A549 treated with AZD9567 at 1 μM for 4 hours (cell line): ENCODE results near the gene FBP1. TPM values are rescaled to one million over a fixed set of nuclear protein-coding genes. Genes with fewer than 3 reads are reported as not detected.

ENCODE experiments used
- total RNA-seq: library from RNA; stranded (reverse); fragments of 200-300 nt; extraction: Qiagen RNA extraction; gene quantifications from 5 replicates; pipeline ENCODE4 v1.2.3, GENCODE V29; 2022; ENCODE audit not compliant: insufficient read depth

FBP1 gene
- total RNA-seq: 0.07 TPM in 1 of 5 replicates, not detected in the others

DNA sequence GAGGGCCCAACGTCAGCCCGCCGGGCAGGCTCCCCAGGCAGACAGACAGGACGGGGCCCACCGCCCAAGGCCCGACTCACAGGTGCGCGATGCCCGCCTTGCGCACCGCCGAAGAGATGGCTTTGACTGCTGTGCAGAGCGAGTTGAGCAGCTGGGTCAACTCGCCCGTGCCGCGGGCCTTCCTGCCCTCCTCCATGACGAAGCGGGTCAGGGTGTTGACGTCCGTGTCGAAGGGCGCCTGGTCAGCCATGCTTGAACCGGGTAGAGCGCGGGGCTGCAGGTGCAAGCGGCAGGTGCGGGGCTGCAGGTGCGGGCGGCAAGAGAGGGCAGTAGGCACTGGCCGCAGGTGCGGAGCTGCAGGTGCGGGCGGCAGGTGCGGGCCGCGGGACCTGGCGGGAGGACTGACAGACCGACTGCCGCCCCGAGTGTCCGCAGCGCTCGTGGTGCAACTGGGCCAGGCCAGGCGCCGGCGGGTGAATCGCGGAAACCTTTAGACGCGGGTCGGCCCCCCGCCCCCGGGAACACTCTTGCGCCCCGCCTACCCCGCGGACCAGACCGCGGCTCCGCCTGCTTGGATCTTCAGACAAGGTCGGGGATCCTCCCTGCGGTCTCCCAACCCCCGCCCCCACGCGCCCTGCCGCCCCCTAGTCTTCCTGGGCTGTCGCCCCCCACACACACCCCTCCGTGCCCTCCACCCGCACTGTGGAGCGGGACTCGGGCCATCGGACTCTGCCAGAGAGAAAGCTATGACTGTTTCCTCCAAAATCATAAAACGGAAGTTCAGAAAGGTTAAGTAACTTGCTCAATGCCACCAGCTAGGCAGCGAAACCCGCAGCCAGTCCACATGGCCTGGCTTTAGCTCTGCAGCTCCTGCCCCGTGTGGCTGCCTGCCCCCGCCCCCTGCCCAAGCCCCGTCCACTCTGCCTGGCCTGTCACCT, at the start of gene FBP1:
TSS of gene FBP1 (minus strand) at position 458 of the 938 bp plus-strand sequence. CDS start at position 250, 208 bp downstream.

DNA sequence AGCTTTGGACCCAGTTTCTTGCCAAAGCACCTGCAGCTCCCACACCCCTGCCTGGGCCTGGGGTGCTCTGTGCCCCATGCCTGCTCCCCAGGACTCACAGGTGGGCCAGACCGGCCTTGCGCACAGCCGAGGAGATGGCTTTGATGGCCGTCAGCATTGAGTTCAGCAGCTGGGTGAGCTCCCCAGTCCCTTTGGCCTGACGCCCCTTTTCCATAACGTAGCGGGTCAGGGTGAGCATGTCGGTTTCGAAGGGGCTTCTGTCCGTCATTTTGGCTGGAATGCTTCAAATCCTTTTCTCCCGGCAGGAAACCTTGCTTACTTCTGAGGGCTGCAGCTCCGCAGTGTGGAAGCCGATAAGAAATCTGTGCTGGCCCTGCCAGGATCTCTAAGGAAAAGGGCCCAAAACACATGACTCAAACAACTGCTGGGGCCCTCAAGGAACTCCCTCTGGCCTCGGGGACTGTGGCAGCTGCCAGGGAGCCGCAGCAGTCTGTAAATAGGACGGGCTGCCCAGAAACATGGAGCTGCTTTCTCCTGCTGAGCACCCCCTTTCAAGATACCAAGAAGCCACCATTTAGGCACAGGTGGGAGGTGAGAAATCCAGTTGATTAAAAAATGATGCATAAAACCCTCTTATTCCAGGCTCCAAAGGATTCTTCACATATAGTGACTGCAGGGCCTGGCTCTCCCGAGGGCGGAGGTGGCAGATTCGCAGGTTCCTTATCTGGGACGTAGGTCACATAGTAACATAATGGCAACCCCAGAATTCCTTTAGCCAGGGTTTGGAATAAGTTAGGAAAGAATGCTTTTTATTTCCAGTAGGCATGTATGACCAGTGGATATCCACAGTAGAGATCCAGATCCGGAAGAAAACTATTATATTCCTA, 45.6 kb downstream of the FBP1 start, which contains the start of gene FBP2:
TSS of gene FBP2 (minus strand) at position 366 of the 887 bp plus-strand sequence. CDS start at position 268, 98 bp downstream.

DNA sequence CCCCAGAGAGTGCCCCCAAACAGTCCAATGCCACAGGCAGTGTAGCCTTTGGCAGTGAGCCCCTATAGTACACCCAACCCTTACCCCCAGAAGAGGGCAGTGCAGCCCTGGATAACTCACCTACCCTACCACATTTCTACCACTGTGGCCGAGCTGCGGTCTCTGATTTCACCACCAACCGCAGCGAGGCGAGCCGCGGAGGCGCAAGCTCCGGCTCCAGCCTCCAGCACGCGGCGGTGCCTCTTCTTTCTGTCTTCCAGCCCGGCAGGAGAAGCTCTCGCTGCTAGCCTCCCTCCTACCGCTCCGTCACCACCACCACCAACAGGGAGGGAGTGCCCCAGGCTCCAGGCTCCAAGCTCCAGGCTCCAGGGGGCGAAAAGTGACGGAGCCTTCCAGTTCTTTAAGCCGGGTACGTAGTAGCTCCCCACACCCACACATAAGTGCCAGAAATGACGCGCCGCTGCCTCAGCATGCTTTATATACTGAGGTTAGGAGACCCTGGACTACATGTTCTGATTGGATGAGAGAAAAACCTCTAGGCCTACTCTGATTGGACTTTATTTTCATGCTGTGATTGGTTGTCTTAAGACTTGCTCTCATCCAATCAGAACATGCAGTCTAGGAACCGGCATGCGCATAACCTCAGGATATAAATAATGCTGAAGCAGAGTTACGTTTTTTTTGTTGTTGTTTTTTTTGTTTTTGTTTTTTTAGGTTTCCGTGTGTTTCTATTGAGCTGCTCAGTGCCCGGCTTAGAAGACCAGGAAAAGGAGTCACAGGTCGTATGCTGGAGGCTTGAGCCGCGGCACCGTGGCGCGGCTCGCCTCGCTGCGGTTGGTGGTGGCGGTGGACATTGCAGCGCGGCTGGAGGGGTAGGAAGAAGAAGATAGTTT, 84.6 kb downstream of the FBP1 start, which contains the start of gene PCAT7:
TSS of gene PCAT7 (plus strand) at position 645 of the 893 bp plus-strand sequence.

Other genes starting within 250 kb of the FBP1 start
- gene PCAT7, start 84.4 kb downstream of the FBP1 start, total RNA-seq: 0.65 to 0.75 TPM (median 0.67 TPM) in 4 of 5 replicates, not detected in the other
- gene FBP2, start 45.7 kb downstream of the FBP1 start, total RNA-seq: 0.08 TPM in 1 of 5 replicates, not detected in the others
- 116 to 155 TPM (median 151 TPM) in 5 replicates for gene AOPEP, start 87.2 kb upstream of the FBP1 start, total RNA-seq